Amniotic stem cell (primary cell): Measurements from ENCODE around the gene PRKCSH.

Experiments
- DNase-seq: peaks from one replicate; lab custom pipeline; 2025; lab: John Stamatoyannopoulos, UW

PRKCSH gene

DNA sequence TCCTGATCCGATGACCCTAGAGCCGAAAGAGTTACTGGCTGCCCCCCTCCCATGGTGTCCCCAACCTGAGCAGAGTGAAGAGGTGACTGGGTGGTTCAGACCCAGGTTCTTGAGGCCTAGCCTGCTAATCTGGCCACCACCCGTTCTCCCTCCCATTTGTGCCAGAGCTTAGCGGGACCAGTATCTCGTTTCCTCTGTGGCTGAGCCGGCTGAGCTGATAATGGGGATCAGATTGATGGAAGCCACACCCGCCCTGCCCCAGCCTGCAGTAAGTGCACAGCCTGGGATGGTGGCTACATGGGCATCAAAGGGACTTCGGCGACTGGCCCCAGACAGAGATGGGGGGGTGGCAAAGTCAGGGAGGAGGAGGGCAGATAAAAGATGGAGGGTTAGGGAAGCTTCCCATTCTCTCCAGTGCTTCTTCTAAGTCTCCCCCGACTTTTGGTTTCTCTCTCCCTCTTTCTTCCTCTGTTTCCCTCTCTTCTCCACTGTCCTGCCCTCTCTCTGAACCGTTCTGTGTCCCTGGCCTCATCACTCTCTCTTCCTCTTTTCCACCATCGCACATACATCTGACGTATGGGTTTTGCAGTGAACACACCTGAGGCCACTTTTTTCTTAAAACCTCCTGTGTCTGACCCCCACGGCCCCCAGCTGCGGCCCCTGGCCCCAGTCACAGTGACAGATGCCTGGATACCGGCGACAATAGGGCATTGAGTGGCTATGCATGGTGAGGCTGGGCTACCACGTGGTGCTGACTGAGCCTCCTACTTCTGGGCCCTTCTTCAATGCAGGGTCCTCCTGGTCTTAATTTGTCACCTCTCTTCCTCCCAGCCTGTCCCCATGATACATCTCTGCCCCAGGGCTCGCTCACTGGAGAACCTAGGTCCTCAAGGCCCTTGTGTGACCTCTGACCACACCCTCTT lies 43.0 kb downstream of the PRKCSH start:
- DNase-seq: no peak

DNA sequence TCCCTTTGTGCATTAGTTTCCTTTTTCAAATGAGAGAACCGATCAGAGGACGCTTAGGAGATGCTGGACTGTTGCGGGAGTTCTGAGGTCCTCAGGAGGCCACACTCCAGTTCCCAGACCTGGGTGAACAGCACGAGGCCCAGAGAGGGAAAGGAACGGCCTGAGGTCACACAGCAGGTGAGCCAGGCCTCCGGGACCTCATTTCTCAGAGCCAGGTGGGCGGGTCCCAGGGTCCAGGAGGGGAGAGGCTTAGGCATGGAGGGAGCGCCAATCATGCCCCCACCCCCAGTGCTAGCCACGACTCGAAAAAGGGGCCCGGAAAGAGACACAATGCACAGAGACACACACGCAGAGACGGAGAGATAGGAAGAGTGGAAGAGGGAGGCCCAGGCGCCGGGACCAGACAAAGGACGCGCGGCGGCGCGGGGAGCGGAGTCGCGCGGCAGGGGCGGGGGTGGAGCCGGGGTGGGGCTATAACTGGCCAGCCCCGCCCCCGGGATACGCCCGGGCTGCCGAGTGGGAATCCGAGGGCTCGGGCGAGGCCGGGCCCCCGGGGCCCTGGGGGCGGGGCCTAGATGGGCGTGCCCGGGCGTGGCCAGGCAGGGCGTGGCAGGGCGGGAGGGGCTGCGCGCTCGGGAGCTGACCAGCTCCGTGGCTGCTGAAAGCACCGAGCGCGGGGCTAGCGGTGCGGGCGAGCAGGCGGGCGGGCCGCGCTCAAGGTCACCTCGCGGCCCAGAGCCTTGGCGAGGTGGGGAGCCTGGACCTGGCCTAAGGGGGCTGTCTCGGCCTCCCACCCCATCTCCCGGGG lies 43.9 kb downstream of the PRKCSH start:
- DNase-seq: no peak

DNA sequence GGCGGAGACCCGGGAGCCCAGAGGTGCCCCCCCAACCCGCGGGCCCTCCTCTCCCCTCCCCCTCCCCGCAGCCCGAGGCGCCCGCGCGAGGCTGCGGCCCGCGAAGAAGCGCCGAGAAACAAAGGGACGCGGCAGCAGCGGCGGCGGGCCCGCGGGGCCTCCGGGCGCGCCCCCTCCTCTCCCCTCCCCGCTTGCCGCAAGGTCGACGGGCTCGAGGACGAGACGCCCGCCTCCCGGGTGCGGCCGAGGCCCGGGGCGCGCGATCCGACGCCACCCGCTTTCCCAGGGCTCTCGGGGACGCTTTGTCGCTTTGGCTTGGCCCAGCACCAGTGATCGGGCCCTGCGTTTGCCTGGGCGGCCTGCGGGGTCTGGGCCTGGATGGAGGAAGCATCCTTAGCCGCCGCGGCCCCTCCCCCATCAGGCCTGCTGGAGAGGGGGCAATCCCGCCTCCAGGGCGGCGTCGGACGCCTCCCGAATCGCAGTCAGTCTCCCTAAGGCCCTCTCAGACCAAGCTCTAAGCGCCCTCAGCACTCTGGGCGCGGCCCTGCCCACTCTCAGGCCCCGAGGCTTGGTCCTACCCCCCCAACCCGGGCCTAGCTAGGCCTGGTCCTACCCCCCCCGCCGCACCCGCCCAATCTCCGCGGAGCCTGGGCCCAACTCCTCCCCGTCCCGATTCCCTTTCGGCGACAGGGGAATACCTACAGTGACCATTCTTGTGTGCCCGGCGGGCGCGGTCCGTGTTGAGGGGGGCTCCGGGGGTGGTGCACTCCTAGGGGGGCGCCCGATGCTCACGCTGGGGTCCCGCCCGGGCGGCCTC lies 44.7 kb downstream of the PRKCSH start:
- no peak for DNase-seq

DNA sequence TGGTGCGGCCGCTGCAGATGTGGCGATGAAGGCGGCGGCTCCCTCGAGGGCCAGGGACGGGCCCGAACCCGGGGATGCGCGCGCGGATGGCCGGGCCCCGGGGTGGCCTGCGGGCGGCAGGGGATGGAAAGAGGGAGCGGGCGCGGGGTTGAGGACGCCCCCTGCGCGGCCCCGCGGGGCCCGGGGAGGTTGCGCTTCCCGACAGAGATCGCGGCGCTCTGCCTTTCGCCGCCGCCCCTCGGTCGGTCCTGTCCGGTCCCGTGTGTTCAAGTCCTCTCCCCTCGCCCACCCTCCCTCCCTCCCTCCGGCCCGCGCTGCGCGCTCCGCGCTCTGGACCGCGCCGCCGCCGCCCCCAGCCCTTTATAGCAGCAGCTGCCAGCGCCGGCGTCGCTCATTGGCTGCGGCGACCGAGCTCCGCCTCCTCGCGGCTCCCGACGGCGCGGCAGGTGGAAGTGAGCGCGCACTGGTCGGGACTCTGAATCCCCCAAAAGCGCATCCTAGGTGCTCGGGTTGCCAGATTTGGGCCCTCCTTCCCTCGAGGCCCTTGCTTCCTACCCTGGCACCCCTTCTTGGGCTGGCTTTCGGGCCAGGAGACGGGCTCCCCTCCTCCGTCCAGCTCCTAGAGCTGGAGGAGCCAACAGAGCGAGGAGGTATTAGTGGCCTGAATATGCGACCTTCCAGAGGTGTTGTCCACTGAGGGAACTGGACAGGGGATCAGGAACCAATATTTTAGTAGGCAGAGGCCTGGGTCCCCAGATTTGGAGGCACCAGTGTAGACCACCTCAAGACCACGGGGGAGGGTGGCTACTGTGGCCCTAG lies 45.5 kb downstream of the PRKCSH start, which contains the start of gene ELAVL3:
TSS of gene ELAVL3 (minus strand) at position 332 of the 819 bp plus-strand sequence. CDS start 438 bp downstream, outside the sequence.
- DNase-seq: no peak

DNA sequence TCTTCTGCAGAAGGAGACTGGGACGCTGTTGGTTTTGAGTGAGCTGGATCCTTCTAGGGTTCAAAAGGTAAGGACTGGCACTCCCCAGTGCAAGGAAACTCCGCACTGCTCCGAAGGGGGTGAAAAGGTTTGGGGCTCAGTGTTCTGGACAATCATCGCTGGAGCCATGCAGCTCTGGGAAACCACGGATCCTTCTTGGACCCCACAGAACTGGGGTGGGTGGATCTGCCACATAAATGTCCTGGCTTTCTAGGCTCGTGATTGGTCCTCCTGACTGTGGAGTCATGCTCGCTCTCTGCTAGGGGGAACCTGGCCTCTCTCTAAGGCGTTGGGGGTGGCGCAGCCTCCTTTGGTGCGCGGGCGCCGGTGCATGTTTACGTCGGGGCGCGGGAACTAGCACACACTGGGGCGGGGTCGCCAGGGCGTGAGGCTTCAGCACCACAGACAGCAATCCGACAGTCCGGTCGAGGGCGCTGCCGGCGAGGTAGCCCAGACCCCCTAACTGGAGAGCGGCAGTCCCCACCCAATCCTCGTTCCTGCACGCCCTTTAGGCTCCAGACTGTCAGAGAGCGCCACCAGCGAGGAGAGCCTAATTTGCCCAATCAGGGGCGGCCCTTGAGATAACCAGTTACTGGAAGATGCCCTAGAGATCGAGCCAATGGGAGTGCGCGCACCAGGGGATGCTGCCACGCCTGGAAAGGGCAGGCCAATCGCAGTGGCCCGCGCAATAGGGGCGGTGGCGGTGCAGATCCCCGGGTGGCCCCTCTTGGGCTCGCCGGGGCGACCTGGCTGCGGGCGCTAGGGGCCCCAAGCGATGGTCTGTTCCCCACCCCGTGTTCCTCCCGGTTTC lies 46.3 kb downstream of the PRKCSH start:
- no peak for DNase-seq

DNA sequence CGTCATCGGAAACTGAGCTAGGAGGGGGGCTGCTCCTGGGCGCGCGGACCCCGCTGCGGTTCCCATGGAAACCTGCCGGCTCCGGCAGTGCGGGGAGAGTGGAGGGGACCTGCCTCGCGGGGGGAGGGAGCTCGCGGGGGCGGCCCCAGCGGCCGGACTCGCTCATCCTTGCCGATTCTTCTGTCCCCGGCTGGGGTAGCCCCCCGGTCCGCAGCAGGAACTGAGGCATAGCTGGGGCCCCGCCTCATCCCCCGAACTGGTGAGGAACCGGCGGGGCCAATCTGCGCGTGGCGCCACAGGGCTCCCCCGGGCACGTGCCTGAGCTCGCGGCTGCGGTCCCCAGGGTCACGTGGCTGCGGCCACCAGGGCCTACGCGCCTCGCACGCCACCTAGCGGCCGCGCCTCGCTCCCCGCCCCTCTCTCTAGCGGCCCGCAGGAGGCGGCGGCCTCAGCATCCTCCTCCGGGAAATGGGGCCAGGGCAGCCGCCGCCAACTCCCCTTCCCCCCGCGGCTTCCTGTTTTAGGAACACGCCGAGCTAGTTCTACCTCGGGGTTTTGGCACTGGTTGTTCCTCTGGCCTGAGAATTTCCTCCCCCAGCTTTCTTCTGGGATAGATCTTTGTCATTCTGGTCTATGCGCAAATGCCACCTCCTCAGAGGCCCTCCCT lies 47.1 kb downstream of the PRKCSH start:
- DNase-seq: peak; percentile 12

DNA sequence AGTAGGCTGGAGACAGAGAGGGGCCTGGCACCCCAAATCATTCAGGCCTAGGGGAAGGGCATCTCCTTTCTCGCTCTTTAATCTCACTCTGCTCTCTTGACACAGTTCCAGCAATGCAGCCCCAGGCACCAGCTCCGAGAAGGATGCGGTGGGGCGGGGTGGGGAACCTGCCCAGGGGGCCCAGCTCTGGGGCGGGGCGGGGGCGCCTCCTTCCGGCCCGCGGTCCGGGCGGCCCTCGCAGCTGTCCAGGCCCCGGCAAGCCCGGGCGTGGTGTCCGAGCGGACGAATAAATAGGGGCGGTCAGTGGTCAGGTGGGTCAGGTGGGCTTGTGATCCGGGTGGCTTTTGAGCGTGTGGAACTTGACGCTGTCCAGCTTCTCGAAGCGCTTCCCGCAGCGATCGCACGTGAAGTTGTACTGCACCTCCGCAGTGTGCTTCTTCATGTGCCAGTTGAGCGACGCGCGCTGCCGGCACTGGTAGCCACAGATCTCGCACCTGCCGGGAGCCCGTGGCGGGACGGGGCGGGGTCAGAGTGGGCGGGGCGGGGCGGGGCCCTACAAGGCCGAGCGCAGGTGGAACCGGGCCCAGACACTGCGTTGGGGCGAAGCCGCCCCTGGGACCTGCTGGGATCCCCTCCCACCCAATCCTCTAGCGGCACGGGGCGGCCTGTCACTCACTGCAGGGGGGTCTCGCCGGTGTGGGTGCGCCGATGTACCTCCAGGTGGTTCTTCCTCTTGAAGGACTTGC lies 48.1 kb downstream of the PRKCSH start:
- DNase-seq: no peak

DNA sequence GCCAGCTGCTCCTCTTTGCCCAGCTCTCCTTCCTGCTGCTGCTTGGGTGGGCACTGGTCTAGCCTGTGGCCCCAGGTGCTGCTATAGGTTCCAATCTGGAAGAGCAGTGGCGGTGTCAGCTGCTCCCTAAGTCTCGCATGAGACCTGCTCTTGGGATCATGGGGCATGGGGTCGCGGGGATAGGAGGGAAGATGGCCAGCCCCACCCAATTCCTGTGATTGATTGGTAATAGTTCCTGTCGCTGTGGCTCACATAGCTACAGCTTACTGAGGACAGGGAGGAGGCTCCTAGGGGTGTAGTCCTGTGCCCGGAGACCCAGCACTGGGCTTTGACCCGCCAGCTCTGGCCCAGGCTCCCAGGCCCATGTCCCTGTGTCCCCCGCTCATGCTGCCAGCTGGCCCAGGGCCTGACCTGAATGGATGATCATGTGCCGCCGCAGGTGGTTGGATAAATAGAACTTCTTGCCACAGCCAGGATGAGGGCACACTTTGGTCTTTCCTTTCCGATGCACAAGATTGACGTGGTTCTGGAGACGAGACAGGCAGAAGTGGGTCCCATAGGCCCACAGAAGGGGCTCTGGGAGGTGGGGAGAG lies 49.9 kb downstream of the PRKCSH start:
- DNase-seq: no peak

DNA sequence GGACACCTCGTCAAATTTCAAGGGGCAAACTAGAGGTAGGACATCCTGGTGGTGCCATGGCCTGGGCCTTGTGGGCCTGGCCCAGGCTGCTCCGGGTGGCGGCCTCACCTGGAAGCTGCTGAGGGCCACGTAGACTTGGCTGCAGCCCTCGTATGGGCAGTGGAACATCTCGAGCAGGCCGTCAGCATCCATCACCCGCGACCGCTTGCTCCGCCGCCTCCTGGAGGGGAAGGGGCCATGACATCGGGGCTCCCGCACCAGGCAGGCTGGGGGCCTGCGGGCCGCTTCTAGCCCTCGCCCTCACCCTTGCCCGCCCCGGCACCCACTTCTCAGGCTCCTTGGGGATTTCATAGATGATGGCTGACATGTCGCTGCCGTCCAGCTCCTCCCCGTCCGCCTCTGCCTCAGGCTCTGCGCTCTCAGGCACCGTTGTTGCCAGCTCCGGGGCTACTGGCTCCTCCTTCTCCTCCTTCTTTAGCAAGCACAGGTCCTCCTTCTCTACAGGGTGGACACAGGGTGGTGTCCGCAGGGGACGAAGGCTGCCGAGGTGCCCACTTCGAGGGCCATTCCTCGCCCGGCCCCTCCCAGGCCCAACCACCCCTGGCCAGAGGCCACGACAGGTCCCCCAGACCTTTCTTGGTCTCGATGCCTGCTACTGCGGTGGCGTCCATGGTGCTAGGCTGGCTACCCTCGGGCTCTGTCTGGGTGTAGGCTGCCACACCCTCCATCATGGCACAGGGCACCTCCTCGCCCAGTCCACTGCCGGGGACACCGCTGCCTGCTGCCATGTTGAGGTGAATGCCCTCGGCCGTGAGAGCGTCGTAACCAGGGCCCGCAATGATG lies 51.4 kb downstream of the PRKCSH start:
- DNase-seq: no peak

DNA sequence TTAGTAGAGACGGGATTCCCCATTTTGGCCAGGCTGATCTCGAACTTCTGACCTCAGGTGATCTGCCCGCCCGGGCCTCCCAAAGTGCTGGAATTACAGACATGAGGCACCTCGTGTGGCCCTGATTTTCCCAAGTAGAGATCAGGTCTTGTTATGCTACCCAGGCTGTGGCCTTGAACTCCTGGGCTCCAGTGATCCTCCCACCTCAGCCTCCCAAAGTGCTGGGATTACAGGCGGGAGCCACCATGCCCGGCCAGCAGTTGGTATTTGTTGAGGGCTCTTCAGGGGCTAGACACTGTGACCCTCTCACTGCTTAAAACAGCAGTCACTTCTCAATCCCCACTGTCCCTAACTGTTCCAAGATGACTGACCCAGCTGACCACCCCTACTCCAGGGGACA lies 53.9 kb downstream of the PRKCSH start:
- DNase-seq: no peak

DNA sequence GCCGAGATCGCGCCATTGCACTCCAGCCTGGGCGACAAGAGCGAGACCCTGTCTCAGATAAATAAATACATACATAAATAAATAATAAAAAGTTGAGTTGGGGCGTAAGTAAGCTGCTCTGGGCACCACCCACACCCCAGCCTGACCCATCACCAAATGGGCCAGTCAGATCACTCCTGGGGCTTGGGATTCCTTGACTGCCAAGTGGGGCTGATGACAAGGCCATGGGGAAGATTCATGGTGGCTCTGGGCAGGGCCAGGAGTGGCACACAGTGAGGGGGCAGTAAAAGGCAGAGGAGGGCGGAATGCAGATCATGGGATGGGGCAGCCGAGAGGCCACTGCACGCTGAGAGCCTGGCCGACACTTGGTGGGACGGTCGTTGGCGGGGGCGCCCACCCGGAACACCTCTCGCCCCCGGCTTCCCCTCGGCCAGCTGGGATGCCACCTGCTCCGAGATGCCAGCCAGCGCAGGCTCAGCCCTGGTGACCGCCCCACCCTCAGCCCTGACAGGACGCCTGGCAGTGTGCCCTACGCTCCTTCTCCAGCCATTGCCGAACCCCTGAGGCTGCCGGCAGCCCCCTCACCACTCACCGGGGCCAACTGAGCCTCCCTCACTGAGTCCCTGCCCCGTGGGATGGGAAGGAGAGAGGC lies 59.3 kb downstream of the PRKCSH start:
- DNase-seq: no peak

DNA sequence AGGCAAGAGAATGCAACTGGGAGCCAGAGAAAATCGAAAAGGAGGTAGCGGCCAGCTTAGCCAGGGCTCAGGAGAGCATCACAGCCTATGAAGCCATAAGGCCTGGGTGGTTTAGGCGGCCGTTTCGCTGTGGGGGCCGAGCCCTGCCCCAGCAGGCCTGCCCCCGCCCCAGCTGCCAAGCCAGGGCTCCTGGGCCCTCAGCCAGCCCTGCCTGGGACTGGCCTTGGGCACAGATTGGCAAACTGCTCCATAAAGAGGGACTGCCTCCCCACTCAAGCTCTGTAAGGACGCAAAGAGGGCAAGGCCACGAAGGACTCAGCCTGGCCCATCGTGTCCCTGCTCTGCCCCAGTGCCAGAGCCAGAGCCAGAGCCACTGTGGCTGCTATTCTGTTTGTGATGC lies 60.0 kb downstream of the PRKCSH start:
- no peak for DNase-seq

DNA sequence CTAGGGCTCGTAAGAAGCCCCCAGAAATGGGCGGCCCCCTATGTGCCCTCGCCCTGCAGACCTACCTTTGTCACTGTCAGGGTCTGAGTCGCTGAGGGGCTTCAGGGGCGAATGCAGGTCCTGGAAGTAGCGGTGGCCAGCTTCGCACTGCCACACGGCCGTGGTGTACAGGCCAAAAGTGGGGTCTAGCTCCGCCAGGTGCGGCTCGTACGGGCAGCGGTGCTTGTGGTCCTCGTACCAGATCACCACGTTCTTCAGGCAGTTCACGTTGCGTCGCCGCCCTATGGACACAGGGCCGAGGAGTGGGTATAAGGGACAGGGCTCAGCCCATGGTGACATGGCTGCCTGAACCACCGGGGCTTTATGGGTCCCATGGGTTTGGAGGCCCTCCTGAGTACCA lies 60.5 kb downstream of the PRKCSH start:
- DNase-seq: no peak

DNA sequence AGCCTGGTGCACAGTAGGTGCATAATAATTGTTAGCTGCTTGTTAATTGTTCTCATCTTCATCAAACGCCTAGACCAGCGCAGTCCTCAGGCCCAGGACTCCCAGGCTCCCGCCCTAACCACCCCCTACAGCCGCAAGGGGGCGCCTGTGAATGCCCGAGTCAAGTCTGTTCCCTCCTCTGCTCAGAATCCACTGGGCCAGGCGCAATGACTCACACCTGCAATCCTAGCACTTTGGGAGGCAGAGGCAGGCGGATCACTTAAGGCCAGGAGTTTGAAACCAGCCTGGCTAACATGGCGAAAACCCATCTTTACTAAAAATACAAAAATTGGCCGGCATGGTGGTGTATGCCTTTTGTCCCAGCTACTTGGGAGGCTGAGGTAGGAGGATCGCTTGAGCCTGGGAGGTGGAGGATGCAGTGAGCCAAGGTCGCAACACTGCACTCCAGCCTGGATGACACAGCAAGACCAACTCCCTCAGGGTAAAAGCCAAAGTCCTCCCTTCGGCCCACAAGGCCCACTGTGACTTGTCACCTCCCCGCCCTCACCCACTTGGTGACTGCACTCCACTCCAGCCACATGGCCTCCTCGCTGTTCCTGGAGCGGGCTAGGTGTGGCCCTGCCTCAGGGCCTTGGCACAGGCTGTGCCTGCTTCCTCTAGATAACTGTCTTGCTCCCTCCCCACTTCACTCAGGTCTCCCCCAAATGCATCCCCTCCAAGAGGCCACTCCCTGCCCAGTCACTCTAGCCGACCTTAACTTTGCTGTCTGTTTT lies 61.1 kb downstream of the PRKCSH start:
- peak; percentile 37 for DNase-seq

DNA sequence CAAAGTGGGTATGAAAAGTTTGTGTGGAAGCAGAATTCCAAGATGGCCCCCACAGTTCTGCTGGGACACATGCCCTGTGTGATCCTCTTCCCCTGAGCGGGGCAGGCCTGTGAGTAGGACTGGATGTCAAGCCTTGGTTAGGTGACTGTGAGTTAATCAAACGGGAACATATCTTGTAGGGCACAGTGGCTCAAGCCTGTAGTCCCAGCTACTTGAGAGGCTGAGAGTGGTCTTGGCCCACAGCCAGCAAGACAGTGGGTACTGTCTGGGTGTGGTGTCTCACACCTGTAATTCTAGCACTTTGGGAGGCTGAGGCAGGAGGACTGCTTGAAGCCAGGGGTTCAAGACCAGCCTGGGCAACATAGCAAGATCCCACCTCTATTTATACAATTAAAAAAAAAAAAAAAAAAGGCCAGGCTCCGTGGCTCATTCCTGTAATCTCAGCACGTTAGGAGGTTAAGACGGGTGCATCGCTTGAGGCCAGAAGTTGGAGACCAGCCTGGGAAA lies 63.8 kb downstream of the PRKCSH start:
- no peak for DNase-seq

DNA sequence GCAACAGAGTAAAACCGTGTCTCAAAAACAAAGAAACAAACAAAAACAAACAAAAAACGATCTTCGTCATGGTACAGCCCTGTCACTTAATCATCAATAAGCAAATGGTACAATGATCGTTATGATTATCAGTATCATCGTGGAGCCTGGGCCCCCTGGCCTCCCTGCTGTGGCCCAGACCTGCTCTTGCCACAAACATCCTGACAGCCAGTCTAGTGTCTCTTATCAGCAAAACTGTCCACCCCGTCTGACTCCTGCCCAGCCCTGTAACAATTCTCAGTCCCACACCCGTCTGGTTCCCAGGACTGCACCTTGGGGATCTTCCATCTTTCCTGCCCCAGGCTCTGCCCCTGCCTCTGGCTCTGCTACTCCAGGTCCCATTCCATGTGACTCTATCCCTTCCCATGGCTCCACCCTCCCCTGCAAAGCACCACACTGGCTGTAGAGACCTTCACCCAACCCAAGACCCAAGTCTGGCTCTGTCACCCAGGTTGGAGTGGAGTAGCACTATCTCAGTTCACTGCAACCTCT lies 64.5 kb downstream of the PRKCSH start:
- DNase-seq: no peak
